Left forelimb (tissue), 1 donor: Measurements from ENCODE around the gene GPR62.
A peak's percentile ranks its signal among the peaks of the same experiment; 100 is the strongest.
"Not testable (repeated sequence)": the region's sequence is repeated elsewhere in the genome, so short reads cannot be mapped to it uniquely, and the experiment has no call there.

ENCODE experiments used
- DNase-seq: peaks from one replicate; pipeline ENCODE4 v3.0.0-alpha.2; 2018; ENCODE audit warnings: low spot score

The GPR62 gene

GRCh38 chr3:51992017-51992682, 37.0 kb downstream of the GPR62 start:
- DNase-seq, result no peak

DNA sequence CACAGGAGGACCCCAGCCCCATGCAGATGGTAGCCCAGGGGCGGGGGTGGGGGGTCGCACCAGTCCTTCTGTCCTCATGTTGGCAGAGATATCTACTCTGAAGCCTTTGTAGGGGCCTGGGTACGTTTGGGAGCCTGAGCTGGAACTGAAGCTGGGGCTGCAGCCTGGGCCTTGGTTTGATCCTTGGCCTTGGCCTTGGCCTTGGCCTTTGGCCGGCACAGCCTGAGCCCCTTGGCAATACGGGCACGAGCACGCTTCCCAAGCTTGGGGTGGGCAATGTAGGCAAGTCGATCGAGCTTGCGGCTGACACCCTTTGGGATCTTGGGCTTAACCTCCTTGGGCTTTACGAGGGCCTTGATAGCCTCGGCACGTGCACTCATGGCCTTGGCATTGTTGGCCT, 38.5 kb downstream of the GPR62 start:
- DNase-seq, result not testable (repeated sequence)

- DNase-seq, result no peak
Measured at GRCh38 chr3:51994530-51994929, 39.3 kb downstream of the GPR62 start.

DNA sequence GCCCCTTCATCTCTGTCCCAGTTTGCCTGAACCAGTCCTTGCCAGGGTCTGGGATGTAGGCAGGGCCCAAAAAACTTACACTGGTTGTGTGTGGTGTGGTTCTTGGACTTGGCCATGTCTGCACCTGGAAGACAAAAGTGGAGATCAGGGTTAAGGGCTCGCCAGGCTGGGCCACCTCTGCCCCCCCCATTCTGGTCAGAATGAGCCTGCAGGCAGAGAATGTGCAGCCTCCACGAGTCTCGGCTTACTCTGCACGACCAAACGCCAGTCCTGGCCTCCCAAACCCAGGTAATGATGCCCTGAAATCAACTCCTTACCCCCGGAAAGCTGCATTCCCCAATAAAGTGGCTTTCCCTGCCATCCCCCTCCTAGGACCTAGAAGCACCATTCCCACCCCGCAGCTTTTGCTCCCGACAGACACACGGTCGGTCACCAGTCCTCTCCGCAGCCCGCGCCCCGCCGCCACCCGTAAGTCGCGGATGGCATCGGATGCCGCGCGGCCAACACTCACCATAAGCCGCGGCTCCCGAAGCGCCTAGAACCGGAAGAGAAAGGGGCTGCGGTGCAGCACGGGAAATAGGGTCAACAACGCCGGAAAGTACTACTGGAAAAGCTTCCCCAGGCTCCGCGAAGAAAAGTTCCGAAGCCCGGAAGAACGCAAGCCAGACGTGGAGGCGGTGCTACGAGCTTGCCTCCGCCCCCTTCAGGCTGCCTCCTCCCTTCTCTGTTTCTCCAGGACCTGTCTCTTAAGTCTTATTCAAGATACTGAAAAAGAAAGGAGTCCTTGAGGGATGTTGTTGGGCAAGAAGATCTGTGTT, 40.4 kb downstream of the GPR62 start, which contains the start of gene RPL29:
TSS of gene RPL29 (minus strand) at position 550 of the 818 bp plus-strand sequence. CDS start at position 116, 434 bp downstream.
- peak; percentile 95 for DNase-seq

- DNase-seq, result no peak
Measured at GRCh38 chr3:51997172-51997571, 42.0 kb downstream of the GPR62 start.

- no peak for DNase-seq
Measured at GRCh38 chr3:51997935-51998596, 42.9 kb downstream of the GPR62 start.

GRCh38 chr3:51998774-51999173, 43.6 kb downstream of the GPR62 start:
- no peak for DNase-seq

DNA sequence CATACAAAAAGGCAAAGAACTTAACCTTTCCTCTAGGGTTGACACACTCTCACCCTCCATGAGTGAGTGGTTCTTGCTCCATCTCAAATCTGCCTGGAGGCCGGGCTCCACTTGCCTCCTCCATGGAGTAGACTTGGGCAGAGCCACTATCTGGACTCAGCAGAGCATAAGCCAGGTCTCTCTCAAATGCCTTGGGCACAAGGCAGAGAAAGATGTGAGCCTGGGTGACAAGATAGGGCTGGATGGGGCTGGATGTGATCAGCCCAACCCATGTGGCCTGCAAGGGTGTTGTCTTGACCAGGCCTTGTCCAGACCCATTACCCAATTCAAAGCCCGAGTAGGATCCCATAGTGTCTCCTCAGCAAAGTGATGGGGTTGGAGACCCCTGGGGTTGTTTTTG, 44.7 kb downstream of the GPR62 start:
- DNase-seq, result no peak

DNA sequence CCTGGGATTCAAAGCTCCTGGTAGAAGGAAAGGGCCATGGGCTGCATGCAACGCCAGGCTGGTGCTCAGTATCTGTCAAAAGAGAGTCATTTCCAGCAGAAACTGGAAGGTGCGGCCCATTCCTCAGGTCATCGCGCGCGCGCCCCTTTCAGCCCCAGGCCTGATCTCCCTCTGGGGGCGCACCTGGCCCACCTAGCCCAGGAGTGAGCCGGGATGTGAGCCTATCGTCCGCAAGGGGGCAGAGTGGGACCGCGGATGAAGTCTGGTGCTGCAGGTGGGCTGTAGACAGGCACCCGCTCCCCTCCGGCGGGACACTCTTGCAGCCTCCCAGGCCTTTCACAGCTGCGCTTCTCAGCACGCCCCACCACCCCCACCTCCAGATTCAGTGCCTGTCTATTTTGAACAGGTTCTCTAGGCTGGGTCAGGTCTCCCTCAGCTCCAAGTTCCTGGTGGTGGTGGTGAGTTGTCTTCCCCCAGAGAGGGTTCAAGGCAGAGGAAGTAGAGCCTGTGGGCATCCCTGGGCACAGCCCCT, 46.3 kb downstream of the GPR62 start:
- DNase-seq, result peak; percentile 86

DNA sequence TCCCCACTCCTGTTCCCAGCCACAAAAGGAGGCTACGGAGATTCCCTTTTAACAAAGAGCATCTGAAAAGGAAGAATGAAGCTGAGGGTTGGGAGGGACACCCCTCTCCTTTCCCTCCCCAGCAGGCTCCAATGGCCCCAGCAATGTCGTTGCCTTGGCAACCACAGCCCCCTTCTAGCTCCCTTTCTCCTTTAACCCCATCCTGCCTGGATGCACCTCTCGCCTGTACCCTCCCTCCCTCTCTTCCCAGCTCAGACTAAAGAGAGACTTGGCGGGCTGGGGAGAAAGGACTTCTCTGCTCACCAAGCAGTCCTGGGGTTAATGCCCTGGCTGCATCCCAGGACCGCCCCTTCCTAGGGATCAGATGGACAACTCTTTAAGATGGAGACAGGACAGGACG, 47.6 kb downstream of the GPR62 start:
- no peak for DNase-seq

DNA sequence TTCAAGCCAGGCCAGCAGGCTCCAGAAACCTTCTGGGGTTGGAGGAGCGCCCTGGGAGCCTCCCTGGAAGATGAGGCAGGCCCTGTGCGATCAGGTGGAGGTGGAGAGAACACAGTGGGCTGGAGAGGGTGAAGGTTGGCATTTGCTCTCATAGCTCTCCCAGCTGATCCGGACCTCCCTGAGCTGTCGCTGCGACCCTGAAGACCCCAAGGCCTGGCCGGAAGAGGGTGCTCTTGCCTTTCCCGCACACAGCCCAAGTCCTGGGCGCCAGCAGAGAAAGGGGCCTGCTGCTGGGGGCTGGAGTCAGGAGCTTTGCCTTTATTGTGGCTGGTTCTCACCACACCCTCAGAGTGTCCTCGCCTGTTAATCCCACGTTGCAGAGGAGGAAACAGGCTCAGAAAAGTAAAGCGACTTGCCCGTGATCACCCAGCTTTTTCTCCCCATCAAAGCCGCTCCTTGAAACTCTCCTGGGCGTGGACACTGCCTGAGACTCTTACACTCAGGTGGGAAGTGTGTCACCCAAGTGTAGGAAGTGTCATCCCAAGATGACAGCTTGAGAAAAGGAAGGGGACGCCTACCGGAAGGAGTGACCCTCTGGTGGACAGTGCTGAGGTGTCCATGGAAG, 49.1 kb downstream of the GPR62 start:
- DNase-seq, result peak; percentile 78

DNA sequence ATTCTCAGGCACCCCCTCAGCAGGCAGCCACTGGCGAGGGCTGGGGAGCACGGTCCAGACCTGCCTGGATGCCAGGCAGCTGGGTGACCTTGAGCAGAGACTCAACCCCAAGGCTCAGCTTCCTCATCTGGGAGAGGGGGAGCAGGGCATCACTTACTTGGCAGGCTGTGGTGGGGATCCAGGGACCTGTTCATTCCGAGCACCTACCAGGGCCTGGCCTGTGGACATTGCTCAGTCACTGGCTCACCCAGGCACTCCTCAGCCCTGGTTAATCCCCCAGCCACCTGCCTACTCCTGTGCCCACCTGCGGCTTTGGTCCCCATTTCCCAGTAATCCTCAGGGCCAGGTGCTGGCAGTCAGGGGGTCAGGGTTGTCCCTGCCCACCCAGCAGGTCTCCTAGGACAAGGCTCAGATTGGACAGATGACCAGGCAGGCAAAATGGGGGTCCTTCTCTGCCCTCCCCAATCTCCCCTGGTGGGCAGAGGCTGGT, 49.8 kb downstream of the GPR62 start:
- no peak for DNase-seq

DNA sequence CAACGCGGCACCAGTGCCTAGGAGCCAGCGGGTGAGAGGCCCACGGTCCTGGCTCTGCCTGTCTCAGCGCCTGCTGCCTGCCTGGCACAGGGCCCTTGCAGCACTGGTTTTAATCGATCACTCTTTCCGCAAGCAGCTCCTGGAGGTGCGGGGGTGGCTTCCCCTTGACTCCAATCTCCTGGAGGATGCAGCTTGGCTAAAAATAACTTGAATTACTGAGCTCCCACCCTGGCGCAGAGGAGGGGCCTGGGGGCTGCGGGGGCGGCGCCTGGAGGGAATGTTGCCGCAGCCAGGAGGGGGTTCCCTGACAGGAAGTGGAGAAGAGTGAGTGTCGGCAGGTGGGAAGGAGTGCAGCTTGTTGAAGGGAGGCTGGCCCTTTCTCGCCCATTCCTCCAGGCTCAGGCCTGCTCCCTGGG, 50.4 kb downstream of the GPR62 start:
- peak; percentile 77 for DNase-seq

- DNase-seq, result no peak
Measured at GRCh38 chr3:52006017-52006819, 51.0 kb downstream of the GPR62 start.

GRCh38 chr3:52006820-52007133, 51.6 kb downstream of the GPR62 start:
- no peak for DNase-seq
